Stimulated activated CD8-positive, alpha-beta memory T cell treated with anti-CD3 and anti-CD28 coated beads, Interleukin-7, amount 100 ng/mL, for 24 hours (primary cell): ENCODE data around the gene CLINT1.
"Not testable (repeated sequence)": the region's sequence is repeated elsewhere in the genome, so short reads cannot be mapped to it uniquely, and the experiment has no call there.

Source experiments
- DNase-seq: peaks from one replicate; pipeline ENCODE4 v3.0.0-alpha.2; 2020; ENCODE audit warnings: low read depth

Gene CLINT1

DNA sequence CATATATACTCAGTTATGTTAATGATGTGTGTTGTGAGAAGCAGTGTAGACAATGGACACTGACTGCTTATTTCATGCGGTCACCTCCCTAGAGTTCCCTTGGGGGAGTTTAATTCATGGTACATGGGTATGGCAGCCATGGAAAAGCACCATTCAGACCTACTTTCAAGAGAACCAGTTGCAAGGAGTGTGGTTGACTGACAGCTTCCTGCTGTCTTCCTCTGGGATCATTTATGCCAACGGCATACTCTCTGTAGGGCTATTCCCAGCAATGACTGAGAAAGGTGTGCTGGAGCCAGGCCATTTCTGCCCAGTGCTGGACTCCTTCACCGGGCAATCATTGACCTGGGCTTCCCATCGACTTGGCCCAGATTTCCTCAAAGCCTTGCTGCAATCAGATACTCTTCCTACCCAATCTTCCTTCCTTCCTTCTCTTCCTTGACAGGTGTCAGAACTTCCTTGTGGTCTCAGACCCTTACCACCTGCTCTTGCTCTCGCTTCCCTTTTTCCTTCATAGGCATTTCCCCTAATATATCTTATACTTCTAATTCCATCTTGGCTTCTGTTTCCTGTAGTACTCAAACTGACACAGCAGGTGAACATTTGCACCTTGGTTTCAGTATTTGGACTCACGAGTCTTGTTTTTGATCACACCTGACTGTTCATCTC lies 3.4 kb upstream of the CLINT1 start:
- DNase-seq: no peak

DNA sequence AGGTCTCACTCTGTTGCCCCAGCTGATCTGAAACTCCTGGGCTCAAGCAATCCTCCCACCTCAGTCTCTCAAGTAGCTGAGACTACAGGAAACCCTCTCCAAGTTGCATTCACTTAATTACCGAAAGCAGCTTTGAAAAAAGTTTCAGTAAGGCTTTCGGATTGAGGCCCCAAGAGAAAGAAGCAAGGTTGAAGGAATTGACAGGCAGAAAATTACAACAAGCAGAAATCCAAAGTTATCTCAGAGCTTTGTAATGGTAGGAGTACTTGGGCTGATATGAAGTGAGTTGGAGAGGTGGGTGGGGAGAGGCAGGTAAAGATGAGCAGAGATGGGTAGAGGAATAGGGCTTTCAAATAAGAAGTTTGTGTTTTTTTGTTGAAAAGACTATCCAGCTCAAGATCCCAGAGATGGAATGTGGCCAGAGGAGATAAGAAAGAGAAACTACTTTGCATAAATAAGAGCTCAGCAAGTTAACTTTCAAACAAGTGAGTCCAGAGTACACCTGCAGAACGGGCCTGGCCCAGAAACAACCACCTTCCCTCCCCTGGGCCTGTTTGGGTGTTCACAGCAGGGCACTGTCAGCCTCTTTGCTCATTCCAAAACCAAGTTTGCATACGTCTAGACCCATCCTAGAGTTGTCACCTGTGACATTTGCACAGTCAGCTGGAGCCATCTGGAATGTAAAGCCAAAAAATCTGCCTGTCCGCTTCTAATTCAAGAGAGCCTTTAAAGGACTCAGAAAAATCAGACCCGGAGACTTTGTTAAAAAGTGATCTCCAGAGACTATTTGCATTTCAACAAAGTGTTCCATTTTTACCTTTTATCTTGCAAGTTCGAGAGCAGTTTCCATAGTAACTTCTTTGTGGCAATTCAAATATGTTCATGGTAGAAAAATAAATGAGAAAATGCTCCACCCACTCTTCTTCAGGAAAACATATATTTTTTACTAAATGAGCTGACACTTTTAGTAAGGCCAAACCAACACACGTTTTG lies 2.2 kb upstream of the CLINT1 start:
- no peak for DNase-seq

- no peak for DNase-seq
Observed at GRCh38 chr5:157859227-157859575, 256 bp upstream of the CLINT1 start.

DNA sequence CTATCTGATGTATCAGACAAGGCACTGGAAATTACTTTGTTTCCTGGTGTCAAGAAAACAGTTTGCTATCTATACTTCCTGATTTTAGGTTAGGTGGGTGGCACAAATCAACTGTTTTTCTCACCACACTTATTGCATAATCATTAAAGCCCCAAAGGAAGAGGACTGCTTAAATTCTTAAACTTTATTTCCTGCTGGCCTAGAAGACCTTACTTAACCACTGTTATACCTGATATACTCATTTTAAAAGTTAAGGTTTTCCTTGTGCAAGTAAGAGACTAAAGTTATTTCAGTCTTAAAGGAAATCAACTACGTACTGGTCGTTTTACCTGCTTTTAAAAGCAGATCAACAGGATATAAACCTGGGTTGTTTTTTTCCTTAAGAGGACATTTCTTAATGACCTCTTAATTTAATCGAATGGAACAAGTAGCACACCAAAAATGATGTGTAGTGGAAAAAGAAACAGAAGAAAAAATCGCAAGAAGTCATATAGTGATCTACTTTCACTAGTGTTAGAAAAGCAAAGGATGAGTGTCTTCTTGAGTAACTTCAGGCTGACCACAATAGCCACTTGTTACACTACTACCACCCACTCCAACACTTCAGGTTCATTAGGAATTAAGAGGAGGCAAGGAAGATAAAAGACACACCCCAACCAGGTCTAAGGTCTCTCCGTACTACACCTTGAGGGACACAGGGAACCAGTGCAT lies 974 bp downstream of the CLINT1 start:
- no peak for DNase-seq

DNA sequence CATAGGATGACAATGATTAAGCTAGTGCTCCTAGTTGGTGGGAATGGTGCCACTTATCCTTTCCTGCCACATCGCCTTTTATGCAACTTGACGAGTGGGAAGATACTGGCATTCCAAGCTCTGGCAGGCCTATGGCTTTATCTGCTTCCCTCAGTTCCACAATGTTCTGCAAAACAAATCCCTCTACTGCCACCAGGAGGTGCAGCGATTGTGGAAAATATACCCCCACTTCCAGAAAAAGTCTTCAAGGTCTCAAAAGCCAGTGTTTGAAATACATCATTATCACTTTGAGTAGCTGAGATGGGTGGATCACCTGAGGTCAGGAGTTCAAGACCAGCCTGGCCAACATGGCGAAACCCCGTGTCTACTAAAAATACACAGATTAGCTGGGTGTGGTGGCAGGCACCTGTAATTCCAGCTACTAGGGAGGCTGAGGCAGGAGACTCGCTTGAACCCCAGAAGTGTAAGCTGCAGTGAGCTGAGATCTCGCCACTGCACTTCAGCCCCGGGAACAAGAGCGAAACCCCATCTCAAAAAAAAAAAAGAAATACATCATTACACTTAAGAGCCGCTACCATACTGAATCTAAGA lies 3.4 kb downstream of the CLINT1 start:
- no peak for DNase-seq

DNA sequence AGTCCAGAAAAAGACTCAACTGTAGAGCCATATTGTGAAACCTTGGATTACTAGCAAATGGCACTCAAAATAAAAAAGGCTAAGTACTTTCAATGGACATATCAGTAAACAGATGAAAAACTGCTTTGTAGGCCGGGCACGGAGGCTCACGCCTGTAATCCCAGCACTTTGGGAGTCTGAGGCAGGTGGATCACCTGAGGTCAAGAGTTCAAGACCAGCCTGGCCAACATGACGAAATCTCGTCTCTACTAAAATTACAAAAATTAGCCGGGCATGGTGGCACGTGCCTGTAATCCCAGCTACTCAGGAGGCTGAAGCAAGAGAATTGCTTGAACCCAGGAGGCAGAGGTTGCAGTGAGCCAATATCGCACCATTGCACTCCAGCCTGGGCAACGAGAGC lies 5.6 kb downstream of the CLINT1 start:
- not testable (repeated sequence) for DNase-seq

DNA sequence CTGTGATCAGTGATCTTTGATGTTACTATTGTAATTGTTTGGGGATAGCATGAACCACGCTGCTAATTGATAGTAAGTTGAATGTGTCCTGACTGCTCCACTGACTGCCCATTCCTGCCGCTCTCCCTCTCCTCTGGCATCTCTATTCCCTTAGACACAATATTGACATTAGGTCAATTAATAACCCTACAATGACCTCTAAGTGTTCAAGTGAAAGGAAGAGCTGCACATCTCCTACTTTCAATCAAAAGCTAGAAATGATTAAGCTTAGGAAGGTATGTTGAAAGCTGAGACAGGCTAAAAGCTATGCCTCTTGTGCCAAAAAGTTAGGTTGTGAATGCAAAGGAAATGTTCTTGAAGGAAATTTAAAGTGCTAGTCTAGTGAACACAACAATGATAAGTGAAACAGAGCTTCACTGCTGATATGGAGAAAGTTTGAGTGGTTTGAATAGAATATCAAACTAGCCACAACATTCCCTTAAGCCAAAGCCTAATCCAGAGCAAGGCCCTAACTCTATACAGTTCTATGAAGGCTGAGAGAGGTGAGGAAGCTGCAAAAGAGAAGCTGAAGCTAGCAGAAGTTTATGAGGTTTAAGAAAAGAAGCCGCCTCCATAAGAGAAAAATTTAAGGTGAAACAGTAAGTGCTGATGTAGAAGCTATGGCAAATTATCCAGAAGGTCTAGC lies 12.9 kb downstream of the CLINT1 start:
- DNase-seq: no peak

- DNase-seq: no peak
Observed at GRCh38 chr5:157842787-157843186, 16.2 kb downstream of the CLINT1 start.

- DNase-seq: no peak
Observed at GRCh38 chr5:157842185-157842584, 16.8 kb downstream of the CLINT1 start.

DNA sequence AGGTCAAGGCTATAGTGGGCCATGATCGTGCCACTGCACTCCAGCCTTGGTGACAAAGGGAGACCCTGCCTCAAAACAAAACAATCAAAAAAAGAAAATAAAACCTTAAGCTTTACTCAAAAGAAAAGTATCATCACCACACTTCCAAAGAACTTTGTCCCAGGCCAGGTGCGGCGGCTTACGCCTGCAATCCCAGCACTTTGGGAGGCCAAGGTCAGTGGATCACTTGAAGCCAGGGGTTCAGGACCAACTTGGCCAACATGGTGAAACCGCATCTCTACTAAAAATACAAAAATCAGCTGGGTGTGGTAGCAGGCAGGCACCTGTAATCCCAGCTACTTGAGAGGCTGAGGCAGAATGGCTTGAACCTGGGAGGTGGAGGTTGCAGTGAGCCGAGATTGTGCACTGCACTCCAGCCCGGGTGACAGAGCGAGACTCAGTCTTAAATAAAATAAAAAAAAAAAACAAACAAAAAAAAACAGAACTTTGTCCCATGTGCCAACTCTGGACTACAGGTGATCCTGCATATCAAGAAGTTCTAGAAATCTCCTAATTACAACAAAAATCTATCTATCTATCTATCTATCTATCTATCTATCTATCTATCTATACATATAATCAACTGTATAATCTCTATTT lies 19.7 kb downstream of the CLINT1 start:
- DNase-seq: no peak

- DNase-seq: no peak
Observed at GRCh38 chr5:157836121-157836753, 22.7 kb downstream of the CLINT1 start.

DNA sequence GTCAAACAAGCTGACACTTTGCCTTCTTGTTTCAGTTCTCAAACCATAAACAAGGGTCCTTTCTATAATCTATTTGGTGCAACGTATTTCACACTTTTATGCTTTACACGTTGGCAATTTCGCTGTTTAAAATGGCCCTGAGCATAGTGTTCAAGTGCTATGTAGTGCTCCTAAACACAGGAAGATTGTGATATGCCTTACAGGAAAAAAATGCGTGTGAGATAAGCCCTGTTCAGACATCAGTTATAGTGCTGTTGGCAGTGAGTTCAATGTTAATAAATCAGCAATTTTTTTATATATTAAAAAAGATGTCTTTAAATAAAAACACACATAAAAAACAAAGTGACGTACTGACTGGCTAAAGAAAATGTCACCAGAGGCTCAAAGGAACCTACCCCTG lies 23.9 kb downstream of the CLINT1 start:
- DNase-seq: no peak

DNA sequence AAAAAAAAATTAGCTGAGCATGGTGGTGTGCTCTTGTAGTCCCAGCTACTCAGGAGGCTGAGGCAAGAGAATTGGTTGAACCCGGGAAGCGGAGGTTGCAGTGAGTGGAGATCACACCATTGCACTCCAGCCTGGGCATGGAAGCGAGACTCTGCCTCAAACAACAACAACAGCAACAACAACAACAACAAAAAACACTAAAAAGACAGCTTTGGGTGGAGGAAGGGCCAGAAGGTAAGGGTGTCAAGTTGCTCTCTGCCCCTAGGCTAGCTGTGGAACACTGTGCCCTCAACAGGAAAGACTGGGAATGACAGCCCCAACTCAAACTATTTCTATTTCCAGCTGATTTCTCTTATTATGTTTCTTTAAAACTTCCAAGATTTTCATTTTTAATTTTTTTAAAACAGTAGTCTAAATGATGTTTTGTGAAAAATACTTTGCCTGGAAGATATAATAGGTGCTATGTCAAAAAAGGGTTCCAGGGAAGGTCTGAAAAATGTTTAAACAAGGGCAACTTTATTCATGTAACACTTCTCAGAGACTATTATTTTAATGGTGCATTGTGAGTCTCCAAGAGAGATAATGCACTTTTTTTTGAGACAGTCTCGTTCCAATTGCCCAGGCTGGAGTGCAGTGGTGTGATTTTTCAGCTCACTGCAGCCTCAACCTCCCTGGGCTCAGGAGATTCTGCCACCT lies 29.9 kb downstream of the CLINT1 start:
- no peak for DNase-seq

GRCh38 chr5:157828105-157828943 lies 30.6 kb downstream of the CLINT1 start:
- DNase-seq: no peak

DNA sequence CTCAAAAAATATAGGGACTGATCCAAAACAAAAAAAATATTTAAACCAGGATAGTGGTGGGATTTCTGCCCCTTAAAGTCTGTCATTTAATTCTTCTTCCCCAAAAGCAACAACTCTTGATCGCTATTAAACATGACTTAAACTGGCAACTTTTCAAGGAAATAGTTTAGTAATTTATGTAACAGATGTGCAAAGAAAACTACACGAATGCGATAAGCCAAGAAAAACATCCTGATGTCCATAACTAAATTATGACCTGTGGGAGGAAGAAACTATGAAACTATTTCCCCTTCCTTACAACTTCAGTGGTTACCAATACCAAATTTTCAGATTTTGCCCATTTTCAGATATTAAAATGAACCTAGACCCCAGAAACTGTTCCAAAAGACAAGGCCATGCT lies 31.5 kb downstream of the CLINT1 start:
- no peak for DNase-seq

- no peak for DNase-seq
Observed at GRCh38 chr5:157823655-157824054, 35.3 kb downstream of the CLINT1 start.

- no peak for DNase-seq
Observed at GRCh38 chr5:157821822-157822622, 36.9 kb downstream of the CLINT1 start.

GRCh38 chr5:157821405-157821804 lies 37.5 kb downstream of the CLINT1 start:
- no peak for DNase-seq
